Loucy (cell line): ENCODE measurements around the gene SLC39A11.

Source experiments
- H2AFZ ChIP-seq: fragments of 200-600 bp; sonication (generic); 2 replicates; pipeline ENCODE4 v1.6.0; 2016; ENCODE audit warnings: antibody characterized with exemption, mild to moderate bottlenecking, low read length, moderate library complexity
- H3F3A ChIP-seq: fragments of 200-600 bp; 2 replicates; pipeline ENCODE4 v1.6.0; 2016; ENCODE audit warnings: antibody characterized with exemption, low read depth, mild to moderate bottlenecking
- H3K27me3 ChIP-seq: fragments of 200-600 bp; sonication (generic); 2 replicates; pipeline ENCODE4 v1.6.1; 2014; ENCODE audit warnings: low read length, mild to moderate bottlenecking; ENCODE audit not compliant: insufficient read depth, poor library complexity, severe bottlenecking
- H3K36me3 ChIP-seq: fragments of 200-600 bp; sonication (generic); 2 replicates; pipeline ENCODE4 v1.6.1; 2016; ENCODE audit warnings: low read length; ENCODE audit not compliant: insufficient read depth
- H3K4me1 ChIP-seq: fragments of 200-600 bp; sonication (generic); 2 replicates; pipeline ENCODE4 v1.5.1; 2014; ENCODE audit warnings: low read length, mild to moderate bottlenecking; ENCODE audit not compliant: insufficient read depth, poor library complexity, severe bottlenecking
- H3K4me2 ChIP-seq: fragments of 200-600 bp; sonication (generic); 2 replicates; pipeline ENCODE4 v1.6.0; 2014; ENCODE audit warnings: antibody characterized with exemption, low read length, low read depth, mild to moderate bottlenecking; ENCODE audit not compliant: poor library complexity, severe bottlenecking
- H3K4me3 ChIP-seq: fragments of 200-600 bp; sonication (generic); 2 replicates; pipeline ENCODE4 v1.5.1; 2014; ENCODE audit warnings: low read length, mild to moderate bottlenecking, mixed read lengths; ENCODE audit not compliant: poor library complexity, severe bottlenecking
- H3K79me2 ChIP-seq: fragments of 200-600 bp; sonication (generic); 2 replicates; pipeline ENCODE4 v1.6.1; 2014; ENCODE audit warnings: low read length; ENCODE audit not compliant: insufficient read depth
- H3K9ac ChIP-seq: fragments of 200-600 bp; sonication (generic); 2 replicates; pipeline ENCODE4 v1.6.0; 2014; ENCODE audit warnings: mild to moderate bottlenecking, low read depth, low read length, moderate library complexity; ENCODE audit not compliant: poor library complexity, severe bottlenecking
- H3K9me2 ChIP-seq: fragments of 200-600 bp; sonication (generic); replicated peaks from 2 replicates; pipeline ENCODE4 v1.6.1; 2016; ENCODE audit warnings: low read depth, low read length, mixed read lengths
- H3K9me3 ChIP-seq: fragments of 200-600 bp; sonication (generic); 2 replicates; pipeline ENCODE4 v1.6.1; 2014; ENCODE audit warnings: mild to moderate bottlenecking, antibody characterized with exemption, low read length, low read depth; ENCODE audit not compliant: insufficient read depth
- H4K20me1 ChIP-seq: fragments of 200-600 bp; sonication (generic); 2 replicates; pipeline ENCODE4 v1.6.0; 2014; ENCODE audit warnings: antibody characterized with exemption, low read length, mild to moderate bottlenecking; ENCODE audit not compliant: insufficient read depth, poor library complexity, severe bottlenecking
- EZH2phosphoT487 ChIP-seq: fragments of 200-600 bp; IDR thresholded peaks from 2 replicates; pipeline ENCODE4 v1.6.1; 2018; ENCODE audit warnings: antibody characterized with exemption, mild to moderate bottlenecking, moderate library complexity, borderline replicate concordance
- TF ChIP-seq, protein P1 (sequence below): fragments of 200-600 bp; sonication (generic); conservative IDR thresholded peaks from 2 replicates; pipeline ENCODE4 v1.5.1; 2014; ENCODE audit warnings: mild to moderate bottlenecking, antibody characterized with exemption, low read length

SLC39A11 gene

DNA sequence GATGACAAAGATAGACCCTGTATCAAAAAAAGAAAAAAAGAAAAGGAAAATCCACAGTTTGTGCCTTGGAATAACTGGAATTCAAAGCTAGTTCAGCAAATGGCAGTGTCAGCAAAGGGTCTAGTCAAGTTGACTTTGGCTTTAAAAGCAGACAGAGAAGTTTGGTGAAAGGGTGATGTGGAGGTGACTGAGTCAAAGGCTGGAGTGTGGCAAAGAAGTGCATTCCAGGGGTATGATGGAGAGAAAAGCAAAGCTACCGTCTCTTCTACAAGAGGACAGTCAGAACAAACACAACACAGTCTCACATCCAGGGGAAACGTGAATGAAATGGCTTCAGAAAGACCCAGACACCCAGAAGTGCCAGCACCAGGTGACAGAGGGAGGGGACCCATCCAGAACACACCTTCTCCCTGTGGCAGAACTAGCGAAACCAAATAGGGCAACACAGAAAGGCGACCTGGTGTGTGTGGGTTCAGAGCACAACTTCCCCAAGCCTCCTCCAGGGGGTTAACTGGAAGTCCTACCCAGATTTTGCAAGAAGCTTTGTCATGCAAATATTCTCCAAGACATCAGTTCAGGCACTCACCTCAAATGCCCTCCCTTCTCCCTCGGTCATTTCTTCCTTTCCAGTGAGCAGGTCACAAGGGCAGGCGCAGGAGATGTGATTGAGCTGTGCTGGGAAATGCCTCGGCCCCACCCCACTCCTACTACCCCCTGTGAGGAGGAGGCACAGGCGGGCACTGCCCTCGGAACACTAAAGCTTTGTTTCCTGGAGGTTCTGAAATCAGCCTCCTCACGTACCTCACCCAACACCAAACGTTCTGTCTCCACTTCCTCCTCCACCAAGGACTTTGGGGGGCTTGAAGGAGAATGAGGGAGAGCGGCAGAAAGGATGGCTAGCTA lies 489.7 kb downstream of the SLC39A11 start:
- H3K4me2 ChIP-seq = no peak overlapping the region
- H3K9me2 ChIP-seq = no peaks in the 10 kb centered on the region
- no peaks in the 10 kb centered on the region for H3K27me3 ChIP-seq
- H3K9ac ChIP-seq = no peak overlapping the region
- TF ChIP-seq, protein P1, sequence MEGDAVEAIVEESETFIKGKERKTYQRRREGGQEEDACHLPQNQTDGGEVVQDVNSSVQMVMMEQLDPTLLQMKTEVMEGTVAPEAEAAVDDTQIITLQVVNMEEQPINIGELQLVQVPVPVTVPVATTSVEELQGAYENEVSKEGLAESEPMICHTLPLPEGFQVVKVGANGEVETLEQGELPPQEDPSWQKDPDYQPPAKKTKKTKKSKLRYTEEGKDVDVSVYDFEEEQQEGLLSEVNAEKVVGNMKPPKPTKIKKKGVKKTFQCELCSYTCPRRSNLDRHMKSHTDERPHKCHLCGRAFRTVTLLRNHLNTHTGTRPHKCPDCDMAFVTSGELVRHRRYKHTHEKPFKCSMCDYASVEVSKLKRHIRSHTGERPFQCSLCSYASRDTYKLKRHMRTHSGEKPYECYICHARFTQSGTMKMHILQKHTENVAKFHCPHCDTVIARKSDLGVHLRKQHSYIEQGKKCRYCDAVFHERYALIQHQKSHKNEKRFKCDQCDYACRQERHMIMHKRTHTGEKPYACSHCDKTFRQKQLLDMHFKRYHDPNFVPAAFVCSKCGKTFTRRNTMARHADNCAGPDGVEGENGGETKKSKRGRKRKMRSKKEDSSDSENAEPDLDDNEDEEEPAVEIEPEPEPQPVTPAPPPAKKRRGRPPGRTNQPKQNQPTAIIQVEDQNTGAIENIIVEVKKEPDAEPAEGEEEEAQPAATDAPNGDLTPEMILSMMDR = no peak
- TF ChIP-seq EZH2phosphoT487 = no peak
- no peak overlapping the region for H3K4me3 ChIP-seq
- H4K20me1 ChIP-seq = no peaks in the 10 kb centered on the region
- H3K4me1 ChIP-seq = no peaks in the 10 kb centered on the region
- no peaks in the 10 kb centered on the region for H3F3A ChIP-seq
- H3K79me2 ChIP-seq = no peaks in the 10 kb centered on the region
- H2AFZ ChIP-seq = no peak overlapping the region
- H3K9me3 ChIP-seq = no peaks in the 10 kb centered on the region
- H3K36me3 ChIP-seq = no peaks in the 10 kb centered on the region

DNA sequence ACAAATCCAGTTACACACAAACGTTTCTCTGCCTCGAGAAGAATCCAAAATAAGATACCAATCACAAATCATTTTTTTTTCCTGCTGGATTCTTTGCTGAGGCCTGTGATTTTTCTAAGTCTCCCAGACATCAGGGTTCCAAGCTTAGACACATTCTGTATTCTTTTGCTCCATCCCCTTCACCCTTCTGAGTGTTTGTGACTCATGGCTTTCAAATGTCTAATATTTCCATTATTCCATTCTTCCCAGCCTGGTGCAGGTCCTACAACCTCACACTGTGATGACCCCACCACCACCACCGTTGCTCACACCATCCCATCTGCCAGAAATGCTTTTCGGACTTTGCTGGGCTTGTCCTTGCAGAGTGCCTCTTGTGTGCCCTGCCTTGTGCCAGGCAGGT lies 491.6 kb downstream of the SLC39A11 start:
- Histone ChIP-seq H3K4me2 (no peak overlapping the region), H3K4me3 (no peak overlapping the region), H3F3A (no peaks in the 10 kb centered on the region), H3K4me1 (no peaks in the 10 kb centered on the region), H3K36me3 (no peaks in the 10 kb centered on the region), H3K79me2 (no peaks in the 10 kb centered on the region), H3K9me3 (no peaks in the 10 kb centered on the region), H4K20me1 (no peaks in the 10 kb centered on the region), H3K9me2 (no peaks in the 10 kb centered on the region), H3K27me3 (no peaks in the 10 kb centered on the region), H2AFZ (no peak overlapping the region), H3K9ac (no peak overlapping the region)
- no peak for TF ChIP-seq EZH2phosphoT487
- TF ChIP-seq, protein P1 = no peak

DNA sequence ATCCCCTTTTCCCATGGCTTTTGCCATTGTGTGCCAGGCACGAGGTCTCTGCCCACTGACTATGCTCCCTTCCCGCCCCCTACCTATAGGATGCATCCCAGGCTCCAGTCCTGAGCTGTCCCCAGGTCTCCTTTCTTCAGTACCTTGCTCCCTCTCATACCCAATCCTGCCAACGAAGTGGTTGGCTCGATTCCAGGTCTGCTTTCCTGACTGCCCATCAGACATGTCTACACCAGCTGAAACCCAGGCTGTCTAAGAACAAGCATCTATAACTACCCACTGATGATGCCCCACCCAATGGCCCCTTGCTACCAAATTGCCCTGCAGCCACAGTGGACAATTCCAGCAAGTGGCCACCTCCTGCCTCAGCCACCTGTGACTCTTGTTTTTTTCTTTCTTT lies 492.6 kb downstream of the SLC39A11 start:
- H3K79me2 ChIP-seq = no peaks in the 10 kb centered on the region
- no peak overlapping the region for H3K9ac ChIP-seq
- no peaks in the 10 kb centered on the region for H4K20me1 ChIP-seq
- no peaks in the 10 kb centered on the region for H3K4me1 ChIP-seq
- no peaks in the 10 kb centered on the region for H3K9me2 ChIP-seq
- no peak overlapping the region for H3K4me2 ChIP-seq
- H3K9me3 ChIP-seq = no peaks in the 10 kb centered on the region
- TF ChIP-seq, protein P1 = no peak
- H3K27me3 ChIP-seq = no peaks in the 10 kb centered on the region
- H3K4me3 ChIP-seq = no peak overlapping the region
- H3K36me3 ChIP-seq = no peaks in the 10 kb centered on the region
- no peak overlapping the region for H2AFZ ChIP-seq
- no peaks in the 10 kb centered on the region for H3F3A ChIP-seq
